DOHH2 (cell line): ENCODE results near the gene COX10.

Experiments
- H3F3A ChIP-seq: fragments of 200-600 bp; sonication (generic), shearing (Covaris generic); 2 replicates; pipeline ENCODE4 v1.6.0; 2016; ENCODE audit warnings: antibody characterized with exemption, mild to moderate bottlenecking; ENCODE audit not compliant: control insufficient read depth, insufficient read depth
- H3K27ac ChIP-seq: fragments of 200-600 bp; sonication (generic); 2 replicates; pipeline ENCODE4 v1.5.1; 2014; ENCODE audit warnings: low read depth, mild to moderate bottlenecking, low read length, moderate library complexity
- H3K27me3 ChIP-seq: fragments of 200-600 bp; sonication (generic); 2 replicates; pipeline ENCODE4 v1.6.1; 2014; ENCODE audit warnings: mild to moderate bottlenecking, low read length, mixed read lengths; ENCODE audit not compliant: control insufficient read depth
- H3K36me3 ChIP-seq: fragments of 200-600 bp; sonication (generic); 2 replicates; pipeline ENCODE4 v1.6.1; 2014; ENCODE audit warnings: mild to moderate bottlenecking, low read length, moderate library complexity, mixed read lengths; ENCODE audit not compliant: control insufficient read depth
- H3K4me1 ChIP-seq: fragments of 200-600 bp; sonication (generic); 2 replicates; pipeline ENCODE4 v1.6.1; 2014; ENCODE audit warnings: mild to moderate bottlenecking, low read length, mixed read lengths; ENCODE audit not compliant: control insufficient read depth
- H3K4me2 ChIP-seq: fragments of 200-600 bp; sonication (generic); 2 replicates; pipeline ENCODE4 v1.6.0; 2014; ENCODE audit warnings: mild to moderate bottlenecking, low read length, moderate library complexity
- H3K4me3 ChIP-seq: fragments of 200-600 bp; sonication (generic); 2 replicates; pipeline ENCODE4 v1.5.1; 2014; ENCODE audit warnings: mild to moderate bottlenecking, low read length, mixed read lengths
- H3K79me2 ChIP-seq: fragments of 200-600 bp; sonication (generic); 2 replicates; pipeline ENCODE4 v1.6.1; 2014; ENCODE audit warnings: mild to moderate bottlenecking, low read length, mixed read lengths; ENCODE audit not compliant: control insufficient read depth
- H3K9me2 ChIP-seq: fragments of 200-600 bp; sonication (generic); replicated peaks from 2 replicates; pipeline ENCODE4 v1.6.1; 2014; ENCODE audit warnings: mild to moderate bottlenecking, low read length, mixed read lengths; ENCODE audit not compliant: control insufficient read depth
- H3K9me3 ChIP-seq: fragments of 200-600 bp; sonication (generic); 2 replicates; pipeline ENCODE4 v1.6.1; 2014; ENCODE audit warnings: antibody characterized with exemption, low read length, mixed read lengths; ENCODE audit not compliant: control insufficient read depth, insufficient read depth
- H4K20me1 ChIP-seq: fragments of 200-600 bp; sonication (generic); 2 replicates; pipeline ENCODE4 v1.6.0; 2014; ENCODE audit warnings: low read depth, mild to moderate bottlenecking, antibody characterized with exemption, low read length, moderate library complexity; ENCODE audit not compliant: control insufficient read depth, insufficient read depth
- EZH2phosphoT487 ChIP-seq: fragments of 200-600 bp; sonication (generic); IDR thresholded peaks from 2 replicates; pipeline ENCODE4 v1.6.1; 2017; ENCODE audit warnings: borderline replicate concordance, mild to moderate bottlenecking, antibody characterized with exemption, low read length, moderate library complexity, mixed read lengths
- TF ChIP-seq, protein P1 (sequence below): fragments of 200-600 bp; sonication (generic); IDR thresholded peaks from one replicate; pipeline ENCODE4 v1.5.1; 2014; ENCODE audit warnings: antibody characterized with exemption, mild to moderate bottlenecking, low read depth, low read length; ENCODE audit not compliant: poor library complexity, severe bottlenecking

COX10 gene

DNA sequence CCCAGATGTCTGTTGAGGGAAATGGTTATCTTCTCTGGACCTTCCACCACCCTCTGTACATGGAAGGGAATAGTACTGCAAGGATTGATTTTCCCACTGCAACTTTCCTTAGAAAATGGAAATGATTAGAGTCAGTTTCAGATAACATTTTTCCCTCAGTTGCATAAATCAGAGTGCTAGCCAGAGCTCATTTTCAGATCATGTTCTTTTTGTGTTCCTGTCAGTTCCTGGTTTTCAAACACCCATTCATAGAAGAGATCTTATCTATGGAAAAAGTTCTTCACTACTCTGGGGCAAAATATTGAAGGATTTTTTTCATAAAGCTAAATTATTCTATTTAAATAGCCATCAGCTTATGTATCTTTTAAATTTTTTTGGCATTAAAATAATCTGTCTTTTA is 11.7 kb upstream of the COX10 start:
- Histone ChIP-seq H3K36me3 (peaks cover 37% of the 10 kb centered on the region), H3K4me3 (no peak overlapping the region), H3K79me2 (peaks cover 76% of the 10 kb centered on the region), H3F3A (no peaks in the 10 kb centered on the region), H3K4me1 (no peaks in the 10 kb centered on the region), H3K27ac (no peak overlapping the region), H3K27me3 (no peaks in the 10 kb centered on the region), H3K4me2 (no peak overlapping the region), H3K9me2 (no peaks in the 10 kb centered on the region), H3K9me3 (no peaks in the 10 kb centered on the region), H4K20me1 (0 out of 2 replicates have a peak, but pooled peaks cover 4% of the 10 kb centered on the region)
- TF ChIP-seq EZH2phosphoT487 = no peak
- TF ChIP-seq, protein P1, sequence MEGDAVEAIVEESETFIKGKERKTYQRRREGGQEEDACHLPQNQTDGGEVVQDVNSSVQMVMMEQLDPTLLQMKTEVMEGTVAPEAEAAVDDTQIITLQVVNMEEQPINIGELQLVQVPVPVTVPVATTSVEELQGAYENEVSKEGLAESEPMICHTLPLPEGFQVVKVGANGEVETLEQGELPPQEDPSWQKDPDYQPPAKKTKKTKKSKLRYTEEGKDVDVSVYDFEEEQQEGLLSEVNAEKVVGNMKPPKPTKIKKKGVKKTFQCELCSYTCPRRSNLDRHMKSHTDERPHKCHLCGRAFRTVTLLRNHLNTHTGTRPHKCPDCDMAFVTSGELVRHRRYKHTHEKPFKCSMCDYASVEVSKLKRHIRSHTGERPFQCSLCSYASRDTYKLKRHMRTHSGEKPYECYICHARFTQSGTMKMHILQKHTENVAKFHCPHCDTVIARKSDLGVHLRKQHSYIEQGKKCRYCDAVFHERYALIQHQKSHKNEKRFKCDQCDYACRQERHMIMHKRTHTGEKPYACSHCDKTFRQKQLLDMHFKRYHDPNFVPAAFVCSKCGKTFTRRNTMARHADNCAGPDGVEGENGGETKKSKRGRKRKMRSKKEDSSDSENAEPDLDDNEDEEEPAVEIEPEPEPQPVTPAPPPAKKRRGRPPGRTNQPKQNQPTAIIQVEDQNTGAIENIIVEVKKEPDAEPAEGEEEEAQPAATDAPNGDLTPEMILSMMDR = no peak

DNA sequence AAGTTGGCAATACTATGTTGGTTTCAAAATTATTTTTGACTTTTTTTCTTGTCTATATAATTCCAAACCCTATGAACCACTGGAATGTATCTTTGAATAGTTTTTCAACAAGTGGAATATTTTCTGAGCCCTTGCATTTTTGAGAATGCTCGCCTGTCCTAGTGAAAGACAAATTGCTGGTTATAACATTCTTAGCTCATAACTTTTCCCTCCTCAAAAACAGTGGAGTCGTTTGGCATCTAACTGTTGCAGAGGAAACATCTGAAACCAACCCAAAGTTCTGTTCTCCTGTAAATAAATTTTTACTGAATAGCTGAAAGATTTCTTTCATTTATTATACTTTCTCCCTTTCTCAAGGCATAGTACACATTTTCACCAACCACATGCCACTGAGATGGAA is 11.3 kb upstream of the COX10 start:
- H3K27me3 ChIP-seq = no peaks in the 10 kb centered on the region
- no peak overlapping the region for H3K27ac ChIP-seq
- H3K36me3 ChIP-seq = peaks cover 37% of the 10 kb centered on the region
- no peaks in the 10 kb centered on the region for H3K9me3 ChIP-seq
- no peak overlapping the region for H3K4me3 ChIP-seq
- no peak overlapping the region for H3K4me2 ChIP-seq
- no peaks in the 10 kb centered on the region for H3K4me1 ChIP-seq
- H3K9me2 ChIP-seq = no peaks in the 10 kb centered on the region
- H3K79me2 ChIP-seq = peaks cover 76% of the 10 kb centered on the region
- TF ChIP-seq, protein P1 = no peak
- no peak for TF ChIP-seq EZH2phosphoT487
- H3F3A ChIP-seq = no peaks in the 10 kb centered on the region
- 0 out of 2 replicates have a peak, but pooled peaks cover 4% of the 10 kb centered on the region for H4K20me1 ChIP-seq

- Histone ChIP-seq H3K79me2 (peaks cover 82% of the 10 kb centered on the region), H3K4me1 (no peaks in the 10 kb centered on the region), H3K36me3 (peaks cover 53% of the 10 kb centered on the region), H3F3A (no peaks in the 10 kb centered on the region), H4K20me1 (0 out of 2 replicates have a peak, but pooled peaks cover 4% of the 10 kb centered on the region), H3K27ac (no peak overlapping the region), H3K4me3 (no peak overlapping the region), H3K4me2 (no peak overlapping the region), H3K9me3 (no peaks in the 10 kb centered on the region), H3K9me2 (no peaks in the 10 kb centered on the region), H3K27me3 (no peaks in the 10 kb centered on the region)
- TF ChIP-seq, protein P1 = no peak
- no peak for TF ChIP-seq EZH2phosphoT487
Measured at GRCh38 chr17:14060706-14061105, 8.6 kb upstream of the COX10 start.
